HG03175 (cell line): ENCODE results near the gene KCNJ3.

Experiments used
- ATAC-seq: cut with Tn5 transposase; IDR thresholded peaks from one replicate; pipeline ENCODE4 v1.9.1; 2021; ENCODE audit warnings: mild to moderate bottlenecking, moderate library complexity; ENCODE audit not compliant: unreplicated experiment

The KCNJ3 gene

GRCh38 chr2:154704991-154705390, 6.5 kb downstream of the KCNJ3 start:
- ATAC-seq = no peak

GRCh38 chr2:154706660-154707059, 8.2 kb downstream of the KCNJ3 start:
- no peak for ATAC-seq

- ATAC-seq = no peak
Observed at GRCh38 chr2:154707994-154708575, 9.6 kb downstream of the KCNJ3 start.

- no peak for ATAC-seq
Observed at GRCh38 chr2:154709215-154709614, 10.7 kb downstream of the KCNJ3 start.

- ATAC-seq = no peak
Observed at GRCh38 chr2:154710078-154710477, 11.6 kb downstream of the KCNJ3 start.

GRCh38 chr2:154710685-154711084, 12.2 kb downstream of the KCNJ3 start:
- ATAC-seq = no peak

GRCh38 chr2:154713675-154714074, 15.2 kb downstream of the KCNJ3 start:
- ATAC-seq = no peak

- ATAC-seq = no peak
Observed at GRCh38 chr2:154720651-154721050, 22.2 kb downstream of the KCNJ3 start.

GRCh38 chr2:154724194-154724797, 25.8 kb downstream of the KCNJ3 start:
- ATAC-seq = no peak

- ATAC-seq = no peak
Observed at GRCh38 chr2:154740361-154740760, 41.9 kb downstream of the KCNJ3 start.

- no peak for ATAC-seq
Observed at GRCh38 chr2:154758871-154759270, 60.4 kb downstream of the KCNJ3 start.

- no peak for ATAC-seq
Observed at GRCh38 chr2:154762638-154763037, 64.1 kb downstream of the KCNJ3 start.

- ATAC-seq = no peak
Observed at GRCh38 chr2:154771664-154772284, 73.3 kb downstream of the KCNJ3 start.

- no peak for ATAC-seq
Observed at GRCh38 chr2:154776825-154777224, 78.3 kb downstream of the KCNJ3 start.

GRCh38 chr2:154794406-154794805, 95.9 kb downstream of the KCNJ3 start:
- no peak for ATAC-seq

GRCh38 chr2:154795651-154796050, 97.2 kb downstream of the KCNJ3 start:
- ATAC-seq = no peak

GRCh38 chr2:154804451-154804850, 106.0 kb downstream of the KCNJ3 start:
- no peak for ATAC-seq

GRCh38 chr2:154813636-154814035, 115.1 kb downstream of the KCNJ3 start:
- ATAC-seq = no peak

- no peak for ATAC-seq
Observed at GRCh38 chr2:154814856-154815255, 116.4 kb downstream of the KCNJ3 start.

- ATAC-seq = no peak
Observed at GRCh38 chr2:154825358-154825757, 126.9 kb downstream of the KCNJ3 start.

GRCh38 chr2:154826827-154827226, 128.3 kb downstream of the KCNJ3 start:
- no peak for ATAC-seq

GRCh38 chr2:154827286-154827685, 128.8 kb downstream of the KCNJ3 start:
- ATAC-seq = no peak

GRCh38 chr2:154832711-154833110, 134.2 kb downstream of the KCNJ3 start:
- ATAC-seq = no peak
